Measurements from ENCODE around the gene PPME1.
A peak's percentile ranks its signal among the peaks of the same experiment; 100 is the strongest.

PPME1 gene

GRCh38 chr11:74233683-74234082 is 62.6 kb downstream of the PPME1 start:
- no peak for DNase-seq

GRCh38 chr11:74235121-74235520 is 64.0 kb downstream of the PPME1 start:
- no peak for DNase-seq

- no peak for DNase-seq
Measured at GRCh38 chr11:74237541-74237940, 66.5 kb downstream of the PPME1 start.

GRCh38 chr11:74238243-74238642 is 67.2 kb downstream of the PPME1 start:
- DNase-seq: no peak

- no peak for DNase-seq
Measured at GRCh38 chr11:74248469-74248868, 77.4 kb downstream of the PPME1 start.

GRCh38 chr11:74249496-74249895 is 78.4 kb downstream of the PPME1 start:
- no peak for DNase-seq

GRCh38 chr11:74253361-74253760 is 82.3 kb downstream of the PPME1 start:
- DNase-seq: no peak

GRCh38 chr11:74255741-74256375 is 84.8 kb downstream of the PPME1 start:
- peak; percentile 57 for DNase-seq

GRCh38 chr11:74256378-74257133 is 85.5 kb downstream of the PPME1 start:
- no peak for DNase-seq

- DNase-seq: no peak
Measured at GRCh38 chr11:74257959-74258553, 87.0 kb downstream of the PPME1 start.

GRCh38 chr11:74262725-74263124 is 91.6 kb downstream of the PPME1 start:
- DNase-seq: no peak

- no peak for DNase-seq
Measured at GRCh38 chr11:74265256-74265655, 94.2 kb downstream of the PPME1 start.

- no peak for DNase-seq
Measured at GRCh38 chr11:74267014-74267413, 95.9 kb downstream of the PPME1 start.

- DNase-seq: no peak
Measured at GRCh38 chr11:74268456-74268855, 97.4 kb downstream of the PPME1 start.

GRCh38 chr11:74269161-74269811 is 98.2 kb downstream of the PPME1 start:
- no peak for DNase-seq

GRCh38 chr11:74272276-74272675 is 101.2 kb downstream of the PPME1 start:
- DNase-seq: no peak

GRCh38 chr11:74276581-74276980 is 105.5 kb downstream of the PPME1 start:
- no peak for DNase-seq

- DNase-seq: no peak
Measured at GRCh38 chr11:74278103-74278502, 107.0 kb downstream of the PPME1 start.

- DNase-seq: no peak
Measured at GRCh38 chr11:74278721-74279161, 107.7 kb downstream of the PPME1 start.

- no peak for DNase-seq
Measured at GRCh38 chr11:74279256-74279655, 108.2 kb downstream of the PPME1 start.

- no peak for DNase-seq
Measured at GRCh38 chr11:74280494-74280893, 109.4 kb downstream of the PPME1 start.

GRCh38 chr11:74282421-74282820 is 111.3 kb downstream of the PPME1 start:
- no peak for DNase-seq

GRCh38 chr11:74282914-74283371 is 111.9 kb downstream of the PPME1 start:
- no peak for DNase-seq

Data from inflammatory macrophage treated with lipopolysaccharide for 4 hours (primary cell).